HG03342 (cell line): Measurements from ENCODE around the gene CGA.
A peak's percentile ranks its signal among the peaks of the same experiment; 100 is the strongest.
"Not testable (repeated sequence)": the region's sequence is repeated elsewhere in the genome, so short reads cannot be mapped to it uniquely, and the experiment has no call there.

ENCODE experiments used
- ATAC-seq: cut with Tn5 transposase; IDR thresholded peaks from one replicate; pipeline ENCODE4 v1.9.1; 2021; ENCODE audit warnings: mild to moderate bottlenecking, moderate library complexity; ENCODE audit not compliant: unreplicated experiment

Gene CGA

DNA sequence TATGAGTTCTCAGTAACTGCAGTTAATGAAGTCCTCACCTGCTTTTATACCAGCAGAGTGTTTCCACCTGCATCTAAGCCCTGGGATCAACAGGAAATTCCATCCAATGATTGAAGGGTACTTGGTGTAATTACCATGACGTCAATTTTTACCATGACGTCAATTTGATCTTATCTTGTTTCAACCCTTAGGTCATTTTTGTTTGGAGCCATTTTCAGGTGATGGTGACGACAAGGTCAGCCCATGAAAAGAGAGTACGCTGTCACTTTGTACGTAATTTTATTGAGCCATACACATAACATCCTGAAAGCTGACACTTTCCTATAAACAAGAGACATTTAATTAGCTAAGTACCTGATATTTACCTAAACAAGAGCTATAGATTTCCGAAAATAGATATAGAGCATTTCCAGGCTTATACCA is at the start of gene CGA:
Gene CGA, minus strand, starts transcription at position 20 of the 423 bp plus-strand sequence. CDS start 6,906 bp downstream, outside the sequence.
- ATAC-seq: no peak

- not testable (repeated sequence) for ATAC-seq
Observed at GRCh38 chr6:87139927-87140326, 45.0 kb upstream of the CGA start.

DNA sequence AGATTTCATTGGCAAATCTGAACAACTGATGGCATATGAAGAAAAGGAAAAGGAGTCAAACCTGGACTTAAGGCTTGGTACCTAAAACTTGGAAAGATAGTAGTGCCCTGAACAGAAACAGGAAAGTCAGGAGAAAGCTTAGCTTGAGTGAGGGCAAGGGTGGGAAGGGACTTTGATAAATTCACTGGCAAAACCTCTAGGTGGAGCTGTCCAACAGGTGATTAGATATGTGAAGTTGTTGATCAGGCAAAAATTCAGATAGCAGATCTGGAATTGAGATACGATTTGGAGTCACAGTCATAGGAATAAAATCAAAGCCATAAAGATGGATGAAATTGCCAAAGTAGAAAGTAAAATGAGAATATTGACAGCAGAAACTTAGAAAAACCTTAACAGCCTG is 44.3 kb upstream of the CGA start:
- ATAC-seq: peak; percentile 62

DNA sequence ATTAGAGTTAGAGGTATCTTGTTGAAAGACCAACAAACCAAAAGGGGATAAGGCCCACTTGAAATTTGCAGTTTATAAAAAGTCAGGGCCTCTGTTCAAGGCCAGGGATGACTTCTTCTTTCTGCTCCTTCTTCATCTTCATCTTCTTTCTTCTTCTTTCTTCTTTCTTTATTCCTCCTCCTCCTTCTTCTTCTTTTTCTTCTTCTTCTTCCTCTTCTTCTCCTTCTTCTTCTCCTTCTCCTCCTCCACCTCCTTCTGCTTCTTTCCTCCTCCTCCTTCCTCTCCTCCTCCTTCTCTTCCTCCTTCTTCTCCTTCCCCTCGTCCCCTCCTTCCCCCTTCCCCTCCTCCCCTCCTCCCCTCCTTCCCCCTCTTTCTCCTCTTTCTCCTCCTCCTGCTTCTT is 42.1 kb upstream of the CGA start:
- ATAC-seq: no peak

- no peak for ATAC-seq
Observed at GRCh38 chr6:87127737-87128136, 32.8 kb upstream of the CGA start.

GRCh38 chr6:87126501-87126900 is 31.6 kb upstream of the CGA start:
- ATAC-seq: no peak

- ATAC-seq: no peak
Observed at GRCh38 chr6:87124074-87124473, 29.2 kb upstream of the CGA start.

GRCh38 chr6:87122477-87122876 is 27.6 kb upstream of the CGA start:
- ATAC-seq: no peak

DNA sequence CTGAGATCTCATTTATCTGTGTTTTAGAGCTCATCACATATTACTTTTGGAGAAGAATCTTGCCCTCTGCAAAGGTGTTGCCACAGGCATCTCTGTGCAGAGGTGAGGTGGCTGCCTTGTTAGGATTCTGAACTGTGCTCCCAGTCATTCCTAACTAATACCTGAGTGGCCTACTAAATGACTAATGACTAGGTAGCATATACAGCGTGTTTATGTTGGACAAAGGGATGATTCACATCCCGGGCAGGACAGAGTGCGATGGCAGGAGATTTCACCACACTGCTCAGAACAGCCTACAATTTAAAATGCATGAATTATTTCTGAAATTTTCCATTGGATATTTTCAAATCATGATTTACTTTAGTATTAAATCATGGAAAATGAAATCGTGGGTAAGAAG is 23.1 kb upstream of the CGA start:
- ATAC-seq: no peak

DNA sequence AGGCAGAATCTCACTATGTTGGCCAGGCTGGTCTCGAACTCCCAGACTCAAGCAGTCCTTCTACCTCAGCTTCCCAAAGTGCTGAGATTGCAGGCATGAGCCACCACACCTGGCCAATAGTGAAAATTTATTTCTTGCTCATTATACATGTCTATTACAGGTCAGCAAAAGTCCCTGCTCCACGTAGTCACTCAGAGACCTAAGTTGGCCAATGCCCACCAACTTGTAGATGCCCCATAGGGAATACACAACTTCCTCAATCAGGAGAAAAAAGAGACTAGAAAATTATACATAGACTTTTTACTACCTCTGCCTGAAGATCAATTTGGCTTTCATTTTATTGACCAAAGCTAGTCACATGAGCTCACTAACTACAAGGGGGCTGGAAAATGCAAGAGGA is 22.0 kb upstream of the CGA start:
- no peak for ATAC-seq

GRCh38 chr6:87115402-87116135 is 20.7 kb upstream of the CGA start:
- ATAC-seq: peak; percentile 89

- no peak for ATAC-seq
Observed at GRCh38 chr6:87110636-87111035, 15.7 kb upstream of the CGA start.

- ATAC-seq: no peak
Observed at GRCh38 chr6:87105823-87106222, 10.9 kb upstream of the CGA start.

- no peak for ATAC-seq
Observed at GRCh38 chr6:87104667-87105066, 9.8 kb upstream of the CGA start.

GRCh38 chr6:87103977-87104601 is 9.2 kb upstream of the CGA start:
- no peak for ATAC-seq

DNA sequence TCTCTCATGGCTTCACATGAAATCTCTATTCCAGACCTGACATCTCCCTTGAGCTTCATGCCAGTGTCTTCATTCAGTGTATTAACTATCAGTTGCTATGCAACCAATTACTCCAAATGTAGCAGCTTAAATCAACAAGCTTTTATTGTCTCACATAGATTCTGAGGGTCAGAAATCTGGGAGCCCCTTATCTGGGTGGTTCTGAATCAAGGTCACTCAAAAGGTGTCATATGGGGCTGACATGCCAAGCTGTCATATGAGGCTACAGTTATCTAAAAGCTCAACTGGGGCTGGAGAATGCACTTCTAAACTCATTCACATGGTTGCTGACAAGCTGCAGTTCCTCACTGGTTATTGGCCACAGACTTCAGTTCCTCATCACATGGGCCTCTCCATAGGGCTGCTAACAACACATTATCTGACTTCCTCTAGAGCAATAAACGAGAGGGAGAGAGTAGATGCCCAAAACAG is 7.3 kb upstream of the CGA start:
- ATAC-seq: peak; percentile 52

DNA sequence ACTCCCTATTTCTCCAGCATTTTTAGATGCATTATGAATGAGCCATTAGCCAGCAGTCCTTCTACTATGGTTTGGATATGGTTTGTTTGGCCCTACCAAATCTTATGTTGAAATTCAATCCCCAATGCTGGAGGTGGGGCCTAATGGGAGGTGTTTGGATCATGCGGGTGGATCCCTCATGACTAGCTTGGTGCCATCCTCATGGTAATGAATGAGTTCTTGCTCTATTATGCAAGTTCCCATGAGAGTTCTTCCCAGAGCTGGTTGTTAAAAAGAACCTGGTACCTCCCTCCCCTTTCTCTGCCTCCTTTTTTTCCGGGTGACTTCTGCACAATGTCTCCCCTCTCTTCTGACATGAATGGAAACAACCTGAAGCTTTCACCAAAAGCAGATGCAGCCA is 6.2 kb upstream of the CGA start:
- no peak for ATAC-seq

- no peak for ATAC-seq
Observed at GRCh38 chr6:87100216-87100615, 5.3 kb upstream of the CGA start.

DNA sequence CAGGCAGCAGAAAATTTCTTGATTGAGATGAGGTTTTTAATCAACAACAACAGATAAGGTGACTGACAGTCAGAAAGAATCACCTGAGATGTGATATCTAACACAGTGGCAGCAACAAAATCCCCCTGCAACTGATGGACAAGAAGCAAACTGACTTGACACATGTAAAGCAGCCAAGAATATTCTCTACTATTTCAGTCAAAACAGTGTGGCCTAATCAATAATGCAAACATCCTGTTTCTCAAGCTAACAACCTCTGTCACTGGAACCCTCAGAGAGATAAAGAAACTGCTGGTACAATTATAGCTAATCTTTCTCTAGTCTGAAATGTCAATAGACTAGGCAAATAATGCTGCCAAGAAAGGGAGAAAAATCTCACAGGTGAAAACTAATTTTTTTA is 4.6 kb upstream of the CGA start:
- ATAC-seq: peak; percentile 59

DNA sequence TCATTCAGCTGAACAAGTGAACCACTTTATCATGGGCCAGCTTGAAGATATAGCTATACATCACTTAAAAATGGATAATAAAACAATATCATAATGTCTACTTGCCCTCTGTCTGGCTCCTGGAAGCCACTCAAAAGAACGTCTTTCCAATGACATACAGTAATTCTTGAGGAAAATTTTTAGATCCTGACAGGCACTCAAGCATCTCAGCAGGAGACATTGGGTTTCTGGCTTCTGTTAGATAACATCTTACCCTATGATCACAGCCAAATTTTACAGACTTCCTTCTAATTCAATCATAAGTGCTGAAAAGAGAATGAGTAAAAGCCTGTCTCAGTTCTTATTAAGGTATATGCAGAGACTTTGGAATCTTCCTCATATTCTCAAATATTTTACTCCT is 330 bp downstream of the CGA start:
- ATAC-seq: no peak

DNA sequence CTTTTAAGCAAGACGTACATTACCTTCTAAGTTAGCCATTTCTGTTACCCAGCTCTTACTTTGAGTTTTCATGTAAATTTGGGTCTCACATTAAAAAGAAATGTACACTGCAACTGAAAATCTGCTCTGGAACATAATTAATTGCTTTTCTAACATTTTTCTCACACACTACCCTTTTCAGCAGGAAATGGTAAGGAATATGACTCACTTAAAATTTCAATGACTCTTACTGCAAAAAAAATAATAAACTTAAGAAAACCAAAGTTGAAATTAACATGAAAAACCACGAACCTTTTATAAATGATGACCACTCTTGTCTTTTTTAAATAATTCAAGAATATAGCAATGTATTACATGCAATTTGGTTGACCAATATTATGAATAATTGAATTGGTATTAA is 1.3 kb downstream of the CGA start:
- no peak for ATAC-seq

GRCh38 chr6:87093199-87093598 is 1.7 kb downstream of the CGA start:
- no peak for ATAC-seq

GRCh38 chr6:87092435-87092834 is 2.5 kb downstream of the CGA start:
- no peak for ATAC-seq
